ENCODE measurements around the gene CKS1B. TPM values are rescaled to one million over a fixed set of nuclear protein-coding genes. Genes with fewer than 3 reads are reported as not detected.

Gene CKS1B
- total and polyA plus RNA-seq, 9 of the 15 experiments (the other 6 are each of a cell fraction or from before 2014, with no cell fraction given), result 215 to 1,103 (median 460) TPM

DNA sequence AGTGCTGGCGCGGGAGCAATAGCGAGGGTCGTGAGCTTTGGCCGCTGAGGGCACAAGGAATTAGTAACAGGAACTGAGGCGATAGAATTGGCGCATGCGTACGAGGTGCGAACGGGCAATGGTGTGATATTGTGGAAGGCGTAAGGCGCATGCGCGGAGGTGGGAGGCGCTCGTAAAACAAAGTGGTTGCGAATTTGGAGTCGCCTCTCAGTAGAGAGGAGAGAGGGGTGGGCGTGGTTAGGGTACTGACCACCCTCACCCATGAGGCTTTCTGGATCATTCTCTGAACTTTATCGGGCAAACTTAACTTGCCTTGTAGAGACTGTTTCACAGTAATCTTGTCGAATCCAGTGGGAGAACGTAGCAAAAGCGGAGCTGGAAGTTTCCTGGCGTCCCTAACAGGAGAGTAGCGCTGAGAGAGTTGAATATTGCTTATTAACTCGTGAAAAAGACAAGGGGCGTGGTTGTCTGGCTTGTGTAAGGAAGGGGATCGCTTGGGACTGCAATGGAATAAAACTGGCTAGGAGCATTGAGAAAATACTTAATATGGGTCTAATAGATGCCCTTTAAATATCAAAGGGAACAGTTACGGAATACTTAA lies 427 bp downstream of the CKS1B start (continued):
- TF ChIP-seq, protein P1, sequence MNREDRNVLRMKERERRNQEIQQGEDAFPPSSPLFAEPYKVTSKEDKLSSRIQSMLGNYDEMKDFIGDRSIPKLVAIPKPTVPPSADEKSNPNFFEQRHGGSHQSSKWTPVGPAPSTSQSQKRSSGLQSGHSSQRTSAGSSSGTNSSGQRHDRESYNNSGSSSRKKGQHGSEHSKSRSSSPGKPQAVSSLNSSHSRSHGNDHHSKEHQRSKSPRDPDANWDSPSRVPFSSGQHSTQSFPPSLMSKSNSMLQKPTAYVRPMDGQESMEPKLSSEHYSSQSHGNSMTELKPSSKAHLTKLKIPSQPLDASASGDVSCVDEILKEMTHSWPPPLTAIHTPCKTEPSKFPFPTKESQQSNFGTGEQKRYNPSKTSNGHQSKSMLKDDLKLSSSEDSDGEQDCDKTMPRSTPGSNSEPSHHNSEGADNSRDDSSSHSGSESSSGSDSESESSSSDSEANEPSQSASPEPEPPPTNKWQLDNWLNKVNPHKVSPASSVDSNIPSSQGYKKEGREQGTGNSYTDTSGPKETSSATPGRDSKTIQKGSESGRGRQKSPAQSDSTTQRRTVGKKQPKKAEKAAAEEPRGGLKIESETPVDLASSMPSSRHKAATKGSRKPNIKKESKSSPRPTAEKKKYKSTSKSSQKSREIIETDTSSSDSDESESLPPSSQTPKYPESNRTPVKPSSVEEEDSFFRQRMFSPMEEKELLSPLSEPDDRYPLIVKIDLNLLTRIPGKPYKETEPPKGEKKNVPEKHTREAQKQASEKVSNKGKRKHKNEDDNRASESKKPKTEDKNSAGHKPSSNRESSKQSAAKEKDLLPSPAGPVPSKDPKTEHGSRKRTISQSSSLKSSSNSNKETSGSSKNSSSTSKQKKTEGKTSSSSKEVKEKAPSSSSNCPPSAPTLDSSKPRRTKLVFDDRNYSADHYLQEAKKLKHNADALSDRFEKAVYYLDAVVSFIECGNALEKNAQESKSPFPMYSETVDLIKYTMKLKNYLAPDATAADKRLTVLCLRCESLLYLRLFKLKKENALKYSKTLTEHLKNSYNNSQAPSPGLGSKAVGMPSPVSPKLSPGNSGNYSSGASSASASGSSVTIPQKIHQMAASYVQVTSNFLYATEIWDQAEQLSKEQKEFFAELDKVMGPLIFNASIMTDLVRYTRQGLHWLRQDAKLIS (CRISPR knock-in tag; IDR thresholded peaks at IDR 0.05), result peak; percentile 70; the same call in 1 of the 2 replicates
- TF ChIP-seq, protein P2, sequence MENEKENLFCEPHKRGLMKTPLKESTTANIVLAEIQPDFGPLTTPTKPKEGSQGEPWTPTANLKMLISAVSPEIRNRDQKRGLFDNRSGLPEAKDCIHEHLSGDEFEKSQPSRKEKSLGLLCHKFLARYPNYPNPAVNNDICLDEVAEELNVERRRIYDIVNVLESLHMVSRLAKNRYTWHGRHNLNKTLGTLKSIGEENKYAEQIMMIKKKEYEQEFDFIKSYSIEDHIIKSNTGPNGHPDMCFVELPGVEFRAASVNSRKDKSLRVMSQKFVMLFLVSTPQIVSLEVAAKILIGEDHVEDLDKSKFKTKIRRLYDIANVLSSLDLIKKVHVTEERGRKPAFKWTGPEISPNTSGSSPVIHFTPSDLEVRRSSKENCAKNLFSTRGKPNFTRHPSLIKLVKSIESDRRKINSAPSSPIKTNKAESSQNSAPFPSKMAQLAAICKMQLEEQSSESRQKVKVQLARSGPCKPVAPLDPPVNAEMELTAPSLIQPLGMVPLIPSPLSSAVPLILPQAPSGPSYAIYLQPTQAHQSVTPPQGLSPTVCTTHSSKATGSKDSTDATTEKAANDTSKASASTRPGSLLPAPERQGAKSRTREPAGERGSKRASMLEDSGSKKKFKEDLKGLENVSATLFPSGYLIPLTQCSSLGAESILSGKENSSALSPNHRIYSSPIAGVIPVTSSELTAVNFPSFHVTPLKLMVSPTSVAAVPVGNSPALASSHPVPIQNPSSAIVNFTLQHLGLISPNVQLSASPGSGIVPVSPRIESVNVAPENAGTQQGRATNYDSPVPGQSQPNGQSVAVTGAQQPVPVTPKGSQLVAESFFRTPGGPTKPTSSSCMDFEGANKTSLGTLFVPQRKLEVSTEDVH (IDR thresholded peaks at IDR 0.05; ENCODE audit: low read depth, partially characterized antibody), result no peak
- TF ChIP-seq ZNF444 (CRISPR knock-in tag; IDR thresholded peaks at IDR 0.05) (0 out of 2 replicates have a peak, but pooled peaks have one; percentile 57), ZC3H11A (IDR thresholded peaks at IDR 0.05; ENCODE audit: low read depth, low read length) (no peak), SP1 (CRISPR knock-in tag; IDR thresholded peaks at IDR 0.05) (peak; percentile 56; the same call in 1 of the 2 replicates), NR4A1 (CRISPR knock-in tag; IDR thresholded peaks at IDR 0.05) (0 out of 2 replicates have a peak, but pooled peaks have one; percentile 0), NR4A1 (tag; IDR thresholded peaks at IDR 0.05) (no peak)
- TF ChIP-seq, protein P3, sequence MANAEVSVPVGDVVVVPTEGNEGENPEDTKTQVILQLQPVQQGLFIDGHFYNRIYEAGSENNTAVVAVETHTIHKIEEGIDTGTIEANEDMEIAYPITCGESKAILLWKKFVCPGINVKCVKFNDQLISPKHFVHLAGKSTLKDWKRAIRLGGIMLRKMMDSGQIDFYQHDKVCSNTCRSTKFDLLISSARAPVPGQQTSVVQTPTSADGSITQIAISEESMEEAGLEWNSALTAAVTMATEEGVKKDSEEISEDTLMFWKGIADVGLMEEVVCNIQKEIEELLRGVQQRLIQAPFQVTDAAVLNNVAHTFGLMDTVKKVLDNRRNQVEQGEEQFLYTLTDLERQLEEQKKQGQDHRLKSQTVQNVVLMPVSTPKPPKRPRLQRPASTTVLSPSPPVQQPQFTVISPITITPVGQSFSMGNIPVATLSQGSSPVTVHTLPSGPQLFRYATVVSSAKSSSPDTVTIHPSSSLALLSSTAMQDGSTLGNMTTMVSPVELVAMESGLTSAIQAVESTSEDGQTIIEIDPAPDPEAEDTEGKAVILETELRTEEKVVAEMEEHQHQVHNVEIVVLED (CRISPR knock-in tag; IDR thresholded peaks at IDR 0.05), result no peak
